NT2/D1 (cell line): Measurements from ENCODE around the gene ARL8B.

Source experiments
- DNase-seq: peaks from one replicate; pipeline ENCODE4 v3.0.0-alpha.2; 2011; ENCODE audit warnings: low read depth, low spot score
- H3K27me3 ChIP-seq: 2 replicates; pipeline ENCODE4 v1.6.0; 2011; ENCODE audit warnings: mild to moderate bottlenecking; ENCODE audit not compliant: insufficient read length, insufficient read depth
- H3K36me3 ChIP-seq: 2 replicates; pipeline ENCODE4 v1.6.1; 2011; ENCODE audit warnings: mild to moderate bottlenecking, low read length, mixed read lengths; ENCODE audit not compliant: insufficient read depth, insufficient read length
- H3K4me1 ChIP-seq: 2 replicates; pipeline ENCODE4 v1.5.1; 2011; ENCODE audit not compliant: insufficient read depth, insufficient read length
- H3K4me3 ChIP-seq: 2 replicates; pipeline ENCODE4 v1.5.1; 2011; ENCODE audit warnings: low read depth; ENCODE audit not compliant: insufficient read length
- H3K9ac ChIP-seq: 2 replicates; pipeline ENCODE4 v1.6.0; 2011; ENCODE audit warnings: low read depth; ENCODE audit not compliant: insufficient read length
- H3K9me3 ChIP-seq: 2 replicates; pipeline ENCODE4 v1.5.1; 2011; ENCODE audit warnings: mild to moderate bottlenecking, low read length; ENCODE audit not compliant: insufficient read depth
- SUZ12 ChIP-seq: IDR thresholded peaks from 2 replicates; pipeline ENCODE4 v1.6.1; 2011; ENCODE audit not compliant: insufficient read length, insufficient read depth; ENCODE audit errors: extremely low read depth
- YY1 ChIP-seq: IDR thresholded peaks from 2 replicates; pipeline ENCODE4 v1.6.1; 2011; ENCODE audit not compliant: insufficient read length, insufficient read depth
- ZNF274 ChIP-seq: IDR thresholded peaks from 2 replicates; pipeline ENCODE4 v1.6.1; 2011; ENCODE audit warnings: mild to moderate bottlenecking, low read depth, low read length

The ARL8B gene

DNA sequence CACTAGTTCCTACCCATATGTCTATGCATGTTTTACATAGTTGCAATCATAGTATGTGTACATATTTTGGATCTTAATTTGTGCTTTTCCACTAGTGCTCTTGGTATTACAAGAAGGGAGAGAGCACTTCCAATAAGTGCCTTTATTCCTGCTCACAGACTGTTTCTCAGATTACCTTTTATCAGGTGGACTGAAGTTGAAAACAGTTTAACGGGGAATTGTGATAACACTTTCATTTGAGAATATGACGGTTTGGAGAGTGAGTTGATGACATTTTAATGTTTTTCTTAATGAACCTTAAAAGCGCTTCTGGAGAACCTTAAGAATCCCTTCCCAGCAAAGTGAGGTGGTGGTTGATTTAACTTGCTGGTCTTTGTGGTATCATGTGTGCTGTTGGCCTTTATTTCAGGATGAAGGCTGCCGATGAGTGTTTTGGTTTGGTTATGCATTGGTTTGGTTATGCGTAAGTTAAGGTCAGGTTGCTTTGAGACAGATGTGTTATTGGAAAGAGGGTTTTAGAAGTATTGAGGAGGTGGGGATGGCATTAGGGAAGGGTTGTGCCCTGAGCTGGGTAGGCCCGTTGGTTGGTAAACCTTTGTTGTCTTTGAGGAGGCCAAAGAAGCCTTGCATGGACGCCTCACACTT is 68.2 kb downstream of the ARL8B start:
- TF ChIP-seq ZNF274 = no peak
- TF ChIP-seq YY1 = no peak
- TF ChIP-seq SUZ12 = no peak
- Histone ChIP-seq H3K27me3 (peaks cover 4% of the 10 kb centered on the region), H3K36me3 (peaks cover 8% of the 10 kb centered on the region), H3K4me1 (no peaks in the 10 kb centered on the region), H3K4me3 (no peak overlapping the region), H3K9ac (no peak overlapping the region), H3K9me3 (no peaks in the 10 kb centered on the region)
- no peak for DNase-seq

DNA sequence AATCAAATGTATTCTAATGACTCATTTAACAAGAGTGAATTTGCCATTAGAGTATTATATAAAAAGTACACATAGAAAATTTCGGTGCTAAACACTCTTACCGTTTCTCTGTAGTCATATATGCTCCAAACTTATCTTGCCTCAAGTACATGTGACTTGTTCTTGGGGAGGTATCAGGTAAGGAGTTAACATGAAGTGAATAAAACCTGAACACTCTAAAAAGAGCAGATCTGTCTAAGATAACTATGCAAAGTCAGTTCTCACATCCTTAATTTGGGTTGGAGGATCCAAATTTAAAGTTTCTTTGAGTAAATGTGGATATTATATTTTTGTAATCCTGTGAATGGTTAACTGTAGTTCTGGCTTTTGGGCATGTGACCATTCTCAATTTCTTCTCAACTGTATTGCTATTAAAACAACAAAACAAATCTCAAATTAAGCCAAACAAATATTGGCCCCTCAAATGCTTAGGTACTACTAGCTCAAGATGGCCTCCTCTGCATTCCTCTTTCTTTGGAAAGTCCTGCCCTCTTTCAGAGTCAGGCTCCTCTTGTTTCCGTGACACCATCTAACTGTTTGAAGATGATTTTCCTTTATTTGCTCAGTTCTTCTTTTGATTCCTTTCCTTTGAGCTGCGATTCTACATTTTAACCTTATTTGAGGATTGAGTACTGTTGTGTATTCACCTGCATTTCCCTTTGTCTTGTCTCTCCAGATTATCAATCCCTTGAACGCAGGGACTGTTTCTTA is 69.6 kb downstream of the ARL8B start:
- no peaks in the 10 kb centered on the region for H3K4me1 ChIP-seq
- TF ChIP-seq YY1 (no peak), ZNF274 (no peak), SUZ12 (no peak)
- no peak overlapping the region for H3K9ac ChIP-seq
- H3K4me3 ChIP-seq = no peak overlapping the region
- no peaks in the 10 kb centered on the region for H3K27me3 ChIP-seq
- H3K36me3 ChIP-seq = peaks cover 10% of the 10 kb centered on the region
- DNase-seq = no peak
- H3K9me3 ChIP-seq = no peaks in the 10 kb centered on the region

DNA sequence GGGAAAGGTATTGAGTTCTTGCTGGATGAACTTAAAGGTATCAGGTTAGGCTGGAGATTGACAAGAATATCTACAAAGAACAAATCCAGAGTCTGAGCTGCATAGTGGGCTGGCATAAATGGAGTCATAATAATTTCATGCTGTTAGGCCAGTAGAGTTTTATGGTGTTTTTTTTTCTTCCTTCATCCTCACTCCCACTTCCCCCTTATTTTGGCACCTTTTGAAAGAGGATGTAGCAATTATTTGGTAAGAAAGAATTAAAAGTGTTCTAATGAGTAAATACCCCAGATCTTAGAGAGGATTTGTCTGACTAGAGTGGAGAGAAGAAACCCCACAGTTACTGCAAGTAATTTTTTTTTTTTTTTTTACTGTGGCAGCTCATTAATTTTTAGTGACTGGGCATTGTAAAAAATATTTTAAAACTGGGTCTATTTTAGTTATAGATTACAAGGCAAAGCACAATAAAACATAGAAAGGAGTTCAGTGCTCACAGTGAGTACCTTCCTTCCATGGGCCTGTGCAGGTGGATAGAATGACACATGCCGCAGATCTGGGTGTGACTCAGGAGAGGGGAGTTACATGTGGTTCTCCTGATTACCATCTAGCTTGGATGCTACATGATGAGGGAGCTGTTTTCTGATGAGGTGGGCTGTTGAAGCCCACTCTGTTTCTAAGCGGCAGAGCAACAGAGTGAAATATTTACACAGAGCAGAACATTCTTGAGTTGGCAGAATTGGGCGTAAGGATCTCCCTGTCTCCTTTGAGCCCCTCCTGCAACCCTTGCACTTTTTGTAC is 70.7 kb downstream of the ARL8B start:
- TF ChIP-seq YY1 = no peak
- no peak for TF ChIP-seq SUZ12
- no peak for TF ChIP-seq ZNF274
- no peaks in the 10 kb centered on the region for H3K27me3 ChIP-seq
- no peak overlapping the region for H3K9ac ChIP-seq
- H3K36me3 ChIP-seq = peaks cover 10% of the 10 kb centered on the region
- no peak for DNase-seq
- H3K4me3 ChIP-seq = no peak overlapping the region
- no peaks in the 10 kb centered on the region for H3K4me1 ChIP-seq
- H3K9me3 ChIP-seq = no peaks in the 10 kb centered on the region

GRCh38 chr3:5194341-5194740 is 72.2 kb downstream of the ARL8B start:
- Histone ChIP-seq H3K36me3 (peaks cover 15% of the 10 kb centered on the region), H3K9me3 (no peaks in the 10 kb centered on the region), H3K4me3 (no peak overlapping the region), H3K4me1 (no peaks in the 10 kb centered on the region), H3K9ac (no peak overlapping the region), H3K27me3 (no peaks in the 10 kb centered on the region)
- no peak for TF ChIP-seq SUZ12
- no peak for TF ChIP-seq YY1
- TF ChIP-seq ZNF274 = no peak
- DNase-seq = no peak

- no peak for TF ChIP-seq ZNF274
- TF ChIP-seq YY1 = no peak
- TF ChIP-seq SUZ12 = no peak
- no peak overlapping the region for H3K4me3 ChIP-seq
Observed at GRCh38 chr3:5194801-5195509, 72.9 kb downstream of the ARL8B start.

DNA sequence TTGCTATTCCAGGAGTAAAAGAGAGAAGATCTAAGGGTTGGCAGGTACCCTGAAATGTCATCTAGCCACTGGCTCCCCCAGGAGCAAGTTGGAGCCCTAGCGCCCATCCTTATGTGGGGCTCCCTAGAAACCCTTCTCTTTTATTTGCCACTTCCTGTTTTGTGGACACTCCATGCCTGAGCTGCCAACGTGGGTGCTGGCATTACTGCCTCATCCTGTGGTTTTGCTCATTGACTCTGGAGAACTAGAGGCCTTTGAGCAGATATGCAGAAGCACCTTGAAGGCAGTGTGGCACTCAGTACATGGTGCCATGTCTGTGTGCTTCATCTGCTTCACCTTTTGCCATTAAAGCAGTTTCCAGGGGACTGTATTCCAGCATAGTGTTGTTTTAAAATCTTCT is 73.5 kb downstream of the ARL8B start:
- no peak overlapping the region for H3K4me3 ChIP-seq
- H3K4me1 ChIP-seq = no peaks in the 10 kb centered on the region
- TF ChIP-seq SUZ12 (no peak), YY1 (no peak), ZNF274 (no peak)
- H3K9ac ChIP-seq = no peak overlapping the region
- H3K36me3 ChIP-seq = peaks cover 28% of the 10 kb centered on the region
- no peaks in the 10 kb centered on the region for H3K27me3 ChIP-seq
- no peaks in the 10 kb centered on the region for H3K9me3 ChIP-seq
- no peak for DNase-seq

More at GRCh38 chr3:5194801-5195509, 72.9 kb downstream of the ARL8B start:
- Histone ChIP-seq H3K4me1 (no peaks in the 10 kb centered on the region), H3K36me3 (peaks cover 21% of the 10 kb centered on the region), H3K27me3 (no peaks in the 10 kb centered on the region), H3K9ac (no peak overlapping the region), H3K9me3 (no peaks in the 10 kb centered on the region)
- DNase-seq = no peak

DNA sequence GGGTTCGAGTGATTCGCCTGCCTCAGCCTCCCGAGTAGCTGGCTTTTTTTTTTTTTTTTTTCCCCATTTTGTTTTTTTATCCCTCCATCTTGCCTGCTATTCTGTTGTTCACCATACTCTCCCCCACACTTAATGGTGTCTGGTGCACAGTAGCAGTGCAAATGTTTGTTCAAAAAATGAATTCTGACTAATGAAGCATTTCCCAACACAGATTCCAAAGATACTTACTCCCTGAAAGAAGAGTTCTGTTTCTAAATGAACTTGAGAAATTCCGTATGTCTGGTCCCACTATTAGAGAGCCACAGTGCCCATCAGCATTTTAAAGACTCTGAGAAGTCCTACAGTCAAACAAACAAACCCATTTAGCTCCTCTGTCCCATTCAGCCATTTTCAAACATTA is 74.9 kb downstream of the ARL8B start:
- H3K27me3 ChIP-seq = no peaks in the 10 kb centered on the region
- H3K9ac ChIP-seq = no peak overlapping the region
- no peaks in the 10 kb centered on the region for H3K9me3 ChIP-seq
- no peaks in the 10 kb centered on the region for H3K4me1 ChIP-seq
- H3K4me3 ChIP-seq = no peak overlapping the region
- TF ChIP-seq YY1 = no peak
- no peak for DNase-seq
- H3K36me3 ChIP-seq = peaks cover 34% of the 10 kb centered on the region
